Peyer's patch (tissue), 4 donors: ENCODE data around the gene HPSE2.
"Not testable (repeated sequence)": the region's sequence is repeated elsewhere in the genome, so short reads cannot be mapped to it uniquely, and the experiment has no call there.

Experiments
- POLR2A ChIP-seq, 2 donors: fragments of 450-650 bp; IDR thresholded peaks; one replicate each; pipeline ENCODE4 v1.5.1; 2017; ENCODE audit warnings: antibody characterized with exemption in 2 of 2, mild to moderate bottlenecking in 2 of 2, moderate library complexity in 2 of 2
- TF ChIP-seq, protein P1 (sequence below), 6 experiments: fragments of 450-650 bp in 4 of 6; fragments of 200-600 bp in 2 of 6; sonication (generic) in 1 of 6; IDR thresholded peaks; one replicate each; pipeline ENCODE4 v1.5.1; 2017 to 2019; ENCODE audit warnings: antibody characterized with exemption in 6 of 6, mild to moderate bottlenecking in 3 of 6, moderate library complexity in 1 of 6

DNA sequence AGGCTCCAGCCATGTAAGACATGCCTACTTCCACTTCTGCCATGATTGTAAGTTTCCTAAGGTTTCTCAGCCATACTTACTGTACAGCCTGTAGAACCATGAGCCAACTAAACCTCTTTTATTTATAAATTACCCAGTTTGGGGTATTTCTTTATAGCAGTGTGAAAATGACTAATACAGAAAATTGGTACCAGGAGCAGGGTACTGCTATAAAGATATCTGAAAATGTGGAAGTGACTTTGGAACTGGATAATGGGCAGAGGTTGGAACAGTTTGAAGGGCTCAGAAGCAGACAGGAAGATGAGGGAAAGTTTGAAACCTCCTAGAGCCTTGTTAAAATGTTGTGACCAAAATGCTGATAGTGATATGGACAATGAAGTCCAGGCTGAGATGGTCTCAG, 12.2 kb upstream of the HPSE2 start:
- not testable (repeated sequence) for TF ChIP-seq POLR2A (IDR thresholded peaks at IDR 0.05)
- TF ChIP-seq, protein P1, sequence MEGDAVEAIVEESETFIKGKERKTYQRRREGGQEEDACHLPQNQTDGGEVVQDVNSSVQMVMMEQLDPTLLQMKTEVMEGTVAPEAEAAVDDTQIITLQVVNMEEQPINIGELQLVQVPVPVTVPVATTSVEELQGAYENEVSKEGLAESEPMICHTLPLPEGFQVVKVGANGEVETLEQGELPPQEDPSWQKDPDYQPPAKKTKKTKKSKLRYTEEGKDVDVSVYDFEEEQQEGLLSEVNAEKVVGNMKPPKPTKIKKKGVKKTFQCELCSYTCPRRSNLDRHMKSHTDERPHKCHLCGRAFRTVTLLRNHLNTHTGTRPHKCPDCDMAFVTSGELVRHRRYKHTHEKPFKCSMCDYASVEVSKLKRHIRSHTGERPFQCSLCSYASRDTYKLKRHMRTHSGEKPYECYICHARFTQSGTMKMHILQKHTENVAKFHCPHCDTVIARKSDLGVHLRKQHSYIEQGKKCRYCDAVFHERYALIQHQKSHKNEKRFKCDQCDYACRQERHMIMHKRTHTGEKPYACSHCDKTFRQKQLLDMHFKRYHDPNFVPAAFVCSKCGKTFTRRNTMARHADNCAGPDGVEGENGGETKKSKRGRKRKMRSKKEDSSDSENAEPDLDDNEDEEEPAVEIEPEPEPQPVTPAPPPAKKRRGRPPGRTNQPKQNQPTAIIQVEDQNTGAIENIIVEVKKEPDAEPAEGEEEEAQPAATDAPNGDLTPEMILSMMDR (IDR thresholded peaks at IDR 0.05): not testable (repeated sequence)
